Forelimb muscle (tissue), 1 donor: ENCODE measurements around the gene HMGXB4. TPM values are rescaled to one million over a fixed set of nuclear protein-coding genes. Genes with fewer than 3 reads are reported as not detected.

Source experiments
- DNase-seq: peaks from one replicate; pipeline ENCODE4 v3.0.0-alpha.2; 2013; ENCODE audit warnings: low read depth
- polyA plus RNA-seq: library from polyadenylated mRNA; unstranded; fragments of 120-200 nt; gene quantifications from one replicate; pipeline ENCODE4 v1.2.1, GENCODE V29; 2013; ENCODE audit not compliant: insufficient read length

HMGXB4 gene
- polyA plus RNA-seq, 1 donor: 13.4 TPM

DNA sequence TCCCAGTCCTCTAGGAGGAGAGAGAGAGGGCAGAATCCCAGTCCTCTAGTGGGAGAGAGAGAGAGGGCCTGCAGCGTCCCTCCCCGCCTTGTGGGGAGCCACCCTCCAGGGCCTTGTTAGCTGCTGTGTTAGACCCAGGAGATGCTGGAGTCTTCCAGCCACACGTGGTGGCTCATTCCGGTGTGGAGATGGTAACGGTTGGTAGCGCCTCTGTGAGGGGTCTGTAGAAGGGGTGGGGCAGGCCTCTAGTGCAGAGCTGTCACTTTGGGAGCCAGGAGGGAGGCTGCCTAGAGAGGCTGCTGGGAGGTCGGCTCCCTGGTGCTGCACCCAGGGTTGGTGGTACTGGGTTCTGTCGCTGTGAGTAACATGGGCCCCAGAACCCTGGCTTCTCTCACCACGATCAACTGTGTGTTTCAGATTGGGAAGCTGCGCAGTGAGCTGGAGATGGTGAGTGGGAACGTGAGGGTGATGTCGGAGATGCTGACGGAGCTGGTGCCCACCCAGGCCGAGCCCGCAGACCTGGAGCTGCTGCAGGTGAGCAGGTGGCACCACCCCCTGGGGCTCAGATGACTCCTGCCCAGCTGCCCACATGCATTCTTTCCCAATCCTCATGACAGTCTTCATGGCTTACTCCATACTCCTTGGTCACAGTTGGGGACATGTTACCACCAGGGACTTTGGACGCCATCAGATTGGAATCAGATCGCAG lies 69.7 kb downstream of the HMGXB4 start:
- DNase-seq: no peak

GRCh38 chr22:35327690-35328471 lies 70.6 kb downstream of the HMGXB4 start:
- DNase-seq: no peak

DNA sequence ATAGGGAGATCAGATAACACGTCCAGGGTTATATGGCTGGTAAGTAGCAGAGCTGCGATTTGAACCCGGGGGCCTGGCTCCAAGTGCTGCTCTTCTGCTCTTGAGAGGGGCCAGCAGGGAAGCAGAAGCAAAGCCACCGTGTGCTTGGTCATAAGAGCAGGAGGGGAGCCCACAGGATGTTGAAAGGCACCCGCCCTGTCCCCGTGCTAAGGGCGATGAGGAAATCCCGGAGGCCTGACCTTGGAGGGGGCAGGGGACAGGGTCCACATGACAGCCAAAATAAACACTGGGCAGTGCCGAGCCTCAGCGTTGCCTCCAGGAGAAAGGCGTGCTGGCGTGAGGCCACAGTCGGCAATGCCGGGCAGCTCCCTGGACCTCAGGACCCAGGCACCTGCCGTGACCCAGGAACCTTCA lies 71.2 kb downstream of the HMGXB4 start:
- no peak for DNase-seq

- DNase-seq: no peak
Measured at GRCh38 chr22:35329114-35329847, 72.0 kb downstream of the HMGXB4 start.

DNA sequence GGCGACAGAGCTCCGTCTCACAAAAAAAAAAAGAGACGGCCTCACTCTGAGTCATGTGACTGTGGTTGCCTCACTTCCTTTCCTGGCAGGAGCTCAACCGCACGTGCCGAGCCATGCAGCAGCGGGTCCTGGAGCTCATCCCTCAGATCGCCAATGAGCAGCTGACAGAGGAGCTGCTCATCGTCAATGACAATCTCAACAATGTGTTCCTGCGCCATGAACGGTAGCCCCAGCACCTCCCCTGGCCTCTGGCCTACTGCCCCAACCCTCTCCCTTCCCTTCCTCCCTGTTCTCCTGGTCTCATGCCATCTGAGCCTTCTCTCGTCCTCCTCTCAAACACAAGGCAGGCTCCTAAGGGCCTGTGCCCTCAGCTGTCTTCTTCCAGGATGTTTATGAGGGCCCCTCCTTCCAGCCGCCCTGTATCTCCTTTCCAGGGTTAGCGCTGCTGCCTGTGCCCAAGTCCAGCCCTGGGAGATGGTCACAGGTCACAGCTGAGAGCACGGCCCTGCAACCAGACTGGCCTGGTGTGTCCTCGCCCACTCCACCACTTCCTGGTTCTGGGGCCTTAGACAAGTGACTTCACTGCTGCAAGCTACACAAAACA lies 73.1 kb downstream of the HMGXB4 start:
- peak; percentile 29 for DNase-seq

GRCh38 chr22:35332278-35332677 lies 75.0 kb downstream of the HMGXB4 start:
- no peak for DNase-seq

GRCh38 chr22:35333220-35333619 lies 75.9 kb downstream of the HMGXB4 start:
- no peak for DNase-seq

DNA sequence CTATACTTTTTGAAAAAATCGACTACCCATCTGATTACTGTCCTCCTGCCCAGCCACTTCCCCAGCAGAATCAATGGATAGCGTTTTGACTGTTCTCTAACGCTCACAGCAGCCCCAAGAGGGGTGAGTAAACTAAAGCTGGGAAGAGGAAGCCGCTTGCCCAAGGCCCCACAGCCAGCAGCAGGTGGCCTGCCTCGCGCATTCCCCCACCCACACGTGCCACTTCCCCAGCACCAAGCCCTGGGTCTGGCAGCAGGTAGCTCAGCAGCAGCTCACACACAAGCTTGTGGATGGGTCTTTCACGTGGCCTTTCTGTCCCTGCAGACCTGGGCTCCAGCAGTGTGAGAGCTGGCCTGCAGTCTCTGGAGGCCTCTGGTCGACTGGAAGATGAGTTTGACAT lies 76.7 kb downstream of the HMGXB4 start:
- DNase-seq: no peak

- DNase-seq: no peak
Measured at GRCh38 chr22:35335468-35335867, 78.2 kb downstream of the HMGXB4 start.

DNA sequence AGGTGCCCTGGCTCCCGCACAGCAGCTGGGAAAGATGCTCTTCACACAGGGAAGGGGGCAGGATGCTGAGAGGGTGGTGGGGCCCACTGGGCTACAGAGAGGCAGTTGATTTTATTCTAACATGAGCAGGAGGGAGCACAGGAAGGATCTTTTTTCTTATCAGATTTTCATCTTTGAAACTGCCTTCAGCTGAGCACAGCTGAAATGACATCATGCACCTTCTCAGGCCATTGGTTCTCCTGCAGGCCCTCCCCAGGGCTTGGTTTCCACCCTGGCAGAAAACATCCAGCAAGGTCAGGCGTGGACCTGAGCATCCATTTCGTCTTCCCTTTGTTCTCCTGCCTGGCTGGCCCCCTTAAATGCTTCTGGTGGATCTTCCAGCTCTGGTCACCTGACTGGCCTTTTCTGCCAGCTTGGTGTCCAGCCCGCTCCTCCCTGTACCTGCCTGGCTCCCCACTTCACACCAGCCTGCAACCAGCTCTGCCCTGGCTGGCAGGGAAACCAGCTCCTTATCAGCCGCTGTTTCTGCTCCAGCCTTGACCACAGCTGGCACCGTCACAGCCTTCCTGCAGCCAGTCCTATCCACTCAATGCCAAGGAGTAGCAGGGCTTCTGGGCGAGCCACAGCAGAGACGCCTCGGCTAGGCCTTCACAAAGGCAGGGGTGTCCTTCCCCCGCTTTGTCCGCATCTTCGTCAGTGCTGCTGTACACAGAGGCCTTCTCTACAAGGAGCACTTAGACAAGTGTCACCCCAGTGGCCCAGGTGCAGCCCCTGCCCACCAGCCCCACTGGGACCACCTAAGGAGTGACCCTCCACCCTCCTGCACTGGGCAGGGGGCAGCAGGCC lies 78.9 kb downstream of the HMGXB4 start:
- DNase-seq: no peak

GRCh38 chr22:35337932-35338331 lies 80.6 kb downstream of the HMGXB4 start:
- no peak for DNase-seq

GRCh38 chr22:35341090-35341874 lies 84.0 kb downstream of the HMGXB4 start:
- no peak for DNase-seq

DNA sequence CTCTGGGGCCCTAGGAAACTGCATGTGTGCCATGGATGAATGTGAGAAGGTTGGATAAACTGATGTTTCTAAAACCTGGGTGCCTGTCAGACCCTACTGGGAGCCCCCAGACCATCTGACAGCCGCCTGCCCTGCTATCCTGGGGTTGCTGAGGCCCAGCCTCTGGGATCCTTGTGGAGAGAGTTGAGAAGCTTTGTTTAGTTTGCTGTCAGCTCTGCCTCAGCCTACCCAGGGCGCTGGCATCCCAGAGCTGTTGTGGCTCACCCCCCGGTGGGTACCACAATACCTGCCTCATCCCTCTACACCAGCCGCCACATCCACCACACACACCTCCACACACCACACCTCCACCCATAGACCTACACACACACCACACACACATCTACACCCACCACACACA lies 85.1 kb downstream of the HMGXB4 start:
- DNase-seq: no peak

GRCh38 chr22:35343664-35344550 lies 86.6 kb downstream of the HMGXB4 start:
- DNase-seq: no peak

GRCh38 chr22:35344956-35345690 lies 87.8 kb downstream of the HMGXB4 start:
- DNase-seq: no peak
